ENCODE measurements around the gene VEGFC.

VEGFC gene

DNA sequence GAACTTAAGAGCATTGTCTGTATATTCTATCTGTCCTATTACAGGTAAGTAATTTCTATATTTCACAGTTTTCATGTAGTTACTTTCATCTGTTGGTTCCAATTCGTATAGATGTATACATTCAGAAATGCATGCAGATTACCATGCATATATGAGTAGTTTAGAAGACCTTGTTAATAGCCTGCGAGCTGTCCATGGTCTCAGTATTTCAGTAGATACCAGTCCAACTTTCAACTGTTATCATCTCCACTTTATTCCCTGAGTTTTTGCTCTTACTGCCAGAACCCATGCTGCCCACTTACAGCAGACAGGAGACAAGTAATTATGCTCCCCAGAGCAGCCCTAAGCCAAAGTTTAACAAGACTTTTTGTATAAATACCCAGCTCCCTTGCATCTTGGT, 37.7 kb downstream of the VEGFC start:
- no peak overlapping the region for H3K4me3 ChIP-seq (ENCODE audit: low read depth, low read length)
- TF ChIP-seq, protein P1, sequence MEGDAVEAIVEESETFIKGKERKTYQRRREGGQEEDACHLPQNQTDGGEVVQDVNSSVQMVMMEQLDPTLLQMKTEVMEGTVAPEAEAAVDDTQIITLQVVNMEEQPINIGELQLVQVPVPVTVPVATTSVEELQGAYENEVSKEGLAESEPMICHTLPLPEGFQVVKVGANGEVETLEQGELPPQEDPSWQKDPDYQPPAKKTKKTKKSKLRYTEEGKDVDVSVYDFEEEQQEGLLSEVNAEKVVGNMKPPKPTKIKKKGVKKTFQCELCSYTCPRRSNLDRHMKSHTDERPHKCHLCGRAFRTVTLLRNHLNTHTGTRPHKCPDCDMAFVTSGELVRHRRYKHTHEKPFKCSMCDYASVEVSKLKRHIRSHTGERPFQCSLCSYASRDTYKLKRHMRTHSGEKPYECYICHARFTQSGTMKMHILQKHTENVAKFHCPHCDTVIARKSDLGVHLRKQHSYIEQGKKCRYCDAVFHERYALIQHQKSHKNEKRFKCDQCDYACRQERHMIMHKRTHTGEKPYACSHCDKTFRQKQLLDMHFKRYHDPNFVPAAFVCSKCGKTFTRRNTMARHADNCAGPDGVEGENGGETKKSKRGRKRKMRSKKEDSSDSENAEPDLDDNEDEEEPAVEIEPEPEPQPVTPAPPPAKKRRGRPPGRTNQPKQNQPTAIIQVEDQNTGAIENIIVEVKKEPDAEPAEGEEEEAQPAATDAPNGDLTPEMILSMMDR (IDR thresholded peaks at IDR 0.05; ENCODE audit: low read depth, low read length), result no peak
- in situ Hi-C loops (cut with HindIII; ENCODE audit: low sequenced_read_pairs), result no loop called here
- DNase-seq (ENCODE audit: low read depth, low spot score), result no peak

DNA sequence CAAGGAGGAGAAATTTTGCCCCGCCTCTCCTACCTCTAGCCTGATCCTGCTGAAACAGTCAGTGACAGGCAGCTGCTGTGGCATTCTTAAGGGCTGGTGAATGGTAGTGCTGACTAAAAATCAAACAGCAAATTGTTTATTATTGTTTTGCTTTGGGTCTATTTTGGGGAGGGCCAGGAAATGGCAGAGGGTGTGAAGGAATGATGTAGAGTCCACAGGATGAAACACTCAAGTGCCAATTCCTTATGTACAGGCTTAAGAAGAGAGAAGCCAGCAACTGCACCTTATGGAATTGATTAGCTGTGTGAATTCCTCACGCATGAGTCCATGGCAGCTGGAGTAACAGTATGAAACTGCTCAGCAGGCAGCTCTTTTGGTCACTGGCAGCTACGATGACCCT, 39.7 kb downstream of the VEGFC start:
- DNase-seq (ENCODE audit: low read depth, low spot score), result peak; percentile 94
- TF ChIP-seq, protein P1 (IDR thresholded peaks at IDR 0.05; ENCODE audit: low read depth, low read length), result no peak
- in situ Hi-C loops (cut with HindIII; ENCODE audit: low sequenced_read_pairs), result no loop called here
- no peak overlapping the region for H3K4me3 ChIP-seq (ENCODE audit: low read depth, low read length)

DNA sequence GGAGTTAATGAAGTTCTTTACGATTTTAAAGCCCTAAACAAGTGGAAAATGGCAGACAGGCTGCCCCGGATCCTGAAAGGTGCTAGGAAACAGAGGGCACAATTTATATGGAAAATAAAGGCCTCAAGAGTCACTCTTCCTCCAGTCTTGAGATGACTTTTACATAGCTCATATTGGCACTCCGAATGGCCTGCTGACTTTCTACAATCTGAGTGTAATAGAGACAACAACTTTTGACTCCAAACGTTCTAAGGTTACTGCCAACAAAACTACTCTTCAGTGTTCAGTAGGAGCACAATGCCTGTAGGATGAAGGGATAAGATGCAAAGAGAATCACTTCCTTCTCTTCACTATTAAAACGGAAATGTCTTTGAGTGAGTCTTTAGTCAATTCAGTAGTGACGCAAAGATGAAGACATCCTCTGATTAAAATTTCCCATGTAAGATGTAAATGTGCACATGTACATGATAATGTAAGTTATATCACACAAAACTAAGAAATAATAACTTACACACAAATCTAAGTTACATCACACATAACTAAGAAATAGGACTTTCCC, 40.5 kb downstream of the VEGFC start:
- H3K4me3 ChIP-seq (ENCODE audit: low read depth, low read length), result no peak overlapping the region
- TF ChIP-seq, protein P1 (IDR thresholded peaks at IDR 0.05; ENCODE audit: low read depth, low read length), result no peak
- in situ Hi-C loops (cut with HindIII; ENCODE audit: low sequenced_read_pairs), result no loop called here

DNA sequence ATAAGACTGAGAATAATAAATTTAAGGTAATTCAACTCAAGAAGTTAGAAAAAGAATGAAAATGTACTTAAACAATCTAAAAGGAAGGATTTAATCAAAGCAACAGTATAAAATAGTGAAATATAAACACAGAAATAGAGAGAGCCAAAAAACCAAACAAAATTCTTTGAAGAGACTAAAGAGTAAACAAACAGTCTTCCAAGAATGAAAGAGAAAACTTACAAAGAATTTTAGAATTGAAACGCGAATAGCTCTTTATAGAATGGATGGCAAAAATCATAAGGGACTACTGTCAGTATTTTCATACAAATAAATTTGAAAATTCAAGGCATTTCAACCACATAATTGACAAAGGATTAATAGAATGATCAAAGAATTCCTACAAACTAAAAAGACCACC, 41.7 kb downstream of the VEGFC start:
- no peak for DNase-seq (ENCODE audit: low read depth, low spot score)
- in situ Hi-C loops (cut with HindIII; ENCODE audit: low sequenced_read_pairs), result no loop called here
- TF ChIP-seq, protein P1 (IDR thresholded peaks at IDR 0.05; ENCODE audit: low read depth, low read length), result no peak
- no peak overlapping the region for H3K4me3 ChIP-seq (ENCODE audit: low read depth, low read length)

More for the DNA sequence above, 40.5 kb downstream of the VEGFC start:
- no peak for DNase-seq (ENCODE audit: low read depth, low spot score)

DNA sequence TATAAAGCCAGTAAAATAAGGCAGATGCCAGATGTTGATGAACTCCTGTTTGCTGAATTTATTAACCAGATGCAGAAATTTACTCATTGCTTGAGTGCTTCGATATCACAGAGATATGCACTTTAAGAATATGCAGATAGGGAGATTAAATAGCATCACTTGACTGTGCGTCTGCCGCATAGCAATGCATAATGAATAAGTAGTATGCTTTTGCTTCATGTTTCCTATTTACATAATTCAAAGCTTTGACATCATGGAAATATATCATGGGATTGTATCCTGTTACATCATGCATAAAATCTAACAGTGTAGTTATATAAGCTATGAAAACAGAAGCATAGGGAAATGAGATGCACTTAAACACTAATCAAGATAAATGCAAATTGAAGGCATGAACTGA, 45.9 kb downstream of the VEGFC start:
- DNase-seq (ENCODE audit: low read depth, low spot score), result no peak
- TF ChIP-seq, protein P1 (IDR thresholded peaks at IDR 0.05; ENCODE audit: low read depth, low read length), result no peak
- no peak overlapping the region for H3K4me3 ChIP-seq (ENCODE audit: low read depth, low read length)
- in situ Hi-C loops (cut with HindIII; ENCODE audit: low sequenced_read_pairs), result no loop called here

DNA sequence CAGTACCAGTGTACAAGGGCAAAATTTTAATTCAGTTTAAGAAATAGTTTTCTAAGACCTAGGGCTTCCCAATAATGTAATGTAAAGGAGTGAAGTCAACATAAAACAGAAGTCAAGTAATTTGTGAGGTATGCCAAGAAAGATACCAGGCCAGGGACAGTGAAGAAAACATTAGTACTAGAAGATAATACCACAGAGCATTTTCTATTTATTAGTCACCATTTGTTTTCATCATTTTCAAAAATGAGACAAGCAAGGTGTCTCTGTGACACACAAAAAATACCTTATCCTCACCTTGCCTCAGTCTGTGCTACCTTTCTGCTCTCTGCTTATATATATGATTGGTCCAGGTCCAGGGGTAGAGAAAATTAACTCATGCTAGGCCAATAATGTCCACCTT, 46.8 kb downstream of the VEGFC start:
- TF ChIP-seq, protein P1 (IDR thresholded peaks at IDR 0.05; ENCODE audit: low read depth, low read length), result no peak

DNA sequence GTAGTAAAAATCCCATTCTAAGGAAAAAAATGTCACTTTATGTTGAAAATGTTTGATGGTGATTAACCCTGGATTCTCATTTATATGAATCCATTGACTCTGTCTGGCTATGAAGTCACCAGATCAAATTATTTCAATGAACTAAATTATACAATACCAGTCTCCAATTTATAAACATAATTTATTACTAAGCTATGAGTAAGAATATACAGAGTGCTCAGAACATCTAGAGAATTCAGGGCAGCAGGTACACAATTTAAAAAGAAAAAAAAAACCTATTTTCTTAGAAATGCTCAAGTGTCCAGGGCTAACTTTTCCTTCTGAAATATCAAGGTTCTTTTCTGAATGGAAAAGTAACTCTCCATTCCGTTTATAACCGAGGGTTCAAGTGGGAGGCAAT, 48.6 kb downstream of the VEGFC start:
- in situ Hi-C loops (cut with HindIII; ENCODE audit: low sequenced_read_pairs), result no loop called here
- TF ChIP-seq, protein P1 (IDR thresholded peaks at IDR 0.05; ENCODE audit: low read depth, low read length), result no peak
- DNase-seq (ENCODE audit: low read depth, low spot score), result no peak
- H3K4me3 ChIP-seq (ENCODE audit: low read depth, low read length), result no peak overlapping the region

More for the DNA sequence above, 46.8 kb downstream of the VEGFC start:
- no peak for DNase-seq (ENCODE audit: low read depth, low spot score)
- in situ Hi-C loops (cut with HindIII; ENCODE audit: low sequenced_read_pairs), result no loop called here
- H3K4me3 ChIP-seq (ENCODE audit: low read depth, low read length), result no peak overlapping the region

Data from astrocyte of the spinal cord (primary cell).